Activated gamma-delta T cell (primary cell): Measurements from ENCODE around the gene FLNA.
"Not testable (repeated sequence)": the region's sequence is repeated elsewhere in the genome, so short reads cannot be mapped to it uniquely, and the experiment has no call there.

Experiments used
- DNase-seq: peaks from one replicate; lab custom pipeline; 2025; lab: John Stamatoyannopoulos, UW

The FLNA gene

DNA sequence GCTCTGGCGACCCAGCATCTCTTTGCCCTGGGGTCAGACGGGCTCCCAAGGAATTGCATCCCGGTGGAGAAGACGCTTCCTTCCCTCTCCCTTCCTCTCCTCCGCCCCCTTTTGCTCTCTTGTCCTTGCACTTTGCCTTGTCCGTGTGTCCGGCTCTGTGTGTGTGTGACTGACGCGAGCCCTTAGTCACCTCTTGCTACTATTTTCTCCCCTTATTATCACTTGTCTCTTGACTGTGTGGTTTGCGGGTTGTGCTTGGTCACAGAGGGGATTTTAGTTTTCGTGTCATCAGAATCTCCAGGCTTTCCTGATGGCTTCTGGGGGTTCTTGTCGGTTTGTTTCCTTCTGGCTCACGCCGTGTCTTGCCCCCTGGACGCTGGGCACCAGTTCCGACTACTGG, 31.4 kb downstream of the FLNA start:
- DNase-seq: not testable (repeated sequence)

GRCh38 chrX:154341399-154342298, 32.8 kb downstream of the FLNA start:
- not testable (repeated sequence) for DNase-seq

DNA sequence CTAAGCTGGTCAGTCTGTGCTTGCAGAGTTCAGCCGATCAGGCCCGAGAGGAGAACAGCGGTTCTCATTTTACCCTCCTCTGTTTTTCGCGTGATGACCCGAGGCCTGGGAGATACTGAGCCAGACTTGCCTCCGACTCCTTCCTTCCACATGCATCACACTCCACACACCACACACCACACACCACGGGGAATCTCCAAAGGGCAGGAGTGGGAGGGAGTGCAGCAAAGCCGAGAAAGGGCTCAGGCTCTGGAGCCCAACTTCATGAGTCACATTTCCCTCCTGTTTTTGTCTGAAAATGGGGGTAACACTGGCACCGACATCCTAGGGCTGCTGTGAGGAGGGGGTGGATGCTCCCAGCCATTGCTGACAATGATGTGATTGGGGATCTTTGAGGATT, 39.9 kb downstream of the FLNA start:
- no peak for DNase-seq

- no peak for DNase-seq
Observed at GRCh38 chrX:154333837-154334271, 40.6 kb downstream of the FLNA start.

DNA sequence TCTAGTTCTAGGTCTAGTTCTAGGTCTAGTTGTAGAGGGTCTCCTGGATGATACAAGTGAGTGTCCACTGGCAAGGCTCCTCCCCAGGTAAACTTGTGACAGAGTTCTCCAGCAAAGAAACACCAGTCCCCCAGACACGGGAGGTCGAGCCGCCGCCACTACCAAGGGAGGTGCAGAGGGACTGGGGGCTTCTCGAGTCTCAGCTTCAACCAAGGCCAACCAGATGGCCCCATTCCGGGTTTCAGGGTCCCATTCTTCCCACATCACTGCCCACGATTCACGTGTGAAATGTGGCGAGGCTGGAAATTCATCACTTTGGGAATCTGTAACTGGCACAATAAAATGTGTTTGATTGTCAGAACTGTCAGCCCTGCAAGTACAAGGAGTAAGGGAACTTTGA, 41.3 kb downstream of the FLNA start:
- DNase-seq: no peak

- DNase-seq: no peak
Observed at GRCh38 chrX:154332561-154332960, 41.9 kb downstream of the FLNA start.

DNA sequence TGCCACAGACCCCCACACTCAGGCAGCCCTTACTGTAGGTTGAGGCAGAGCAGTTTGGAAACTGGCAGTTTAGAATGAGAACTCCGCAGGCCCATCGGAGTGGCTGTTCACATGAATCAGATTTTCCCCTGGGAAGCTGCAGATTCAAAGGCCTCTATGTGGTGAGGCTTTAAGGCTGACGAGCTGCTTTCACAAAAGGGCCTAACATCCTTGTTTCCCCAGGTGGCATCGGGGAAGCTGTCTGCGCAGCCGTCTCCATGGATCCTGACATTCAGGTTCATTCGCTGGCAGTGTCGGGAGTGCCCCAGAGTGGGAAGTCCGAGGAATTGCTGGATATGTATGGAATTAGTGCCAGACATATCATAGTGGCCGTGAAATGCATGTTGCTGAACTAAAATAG, 45.1 kb downstream of the FLNA start:
- DNase-seq: no peak

GRCh38 chrX:154328646-154329045, 45.8 kb downstream of the FLNA start:
- DNase-seq: no peak

- no peak for DNase-seq
Observed at GRCh38 chrX:154327038-154327820, 47.2 kb downstream of the FLNA start.

DNA sequence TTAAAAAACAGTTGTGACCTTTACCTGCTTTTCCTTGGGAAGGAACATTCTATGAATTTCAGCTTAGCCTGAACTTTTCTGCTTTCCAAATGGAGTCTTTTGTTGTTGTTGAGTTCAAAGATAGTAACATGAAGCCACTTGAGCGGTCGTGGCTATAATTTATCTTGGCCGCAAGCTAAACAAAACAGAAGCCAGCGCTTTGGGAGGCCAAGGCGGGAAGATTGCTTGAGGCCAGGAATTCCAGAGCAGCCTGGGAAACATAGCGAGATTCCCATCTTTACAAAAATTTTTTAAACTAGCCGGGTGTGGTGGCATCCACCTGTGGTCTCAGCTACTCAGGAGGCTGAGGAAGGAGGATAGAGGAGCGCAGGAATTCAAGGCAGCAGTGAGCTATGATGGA, 48.9 kb downstream of the FLNA start:
- DNase-seq: no peak

DNA sequence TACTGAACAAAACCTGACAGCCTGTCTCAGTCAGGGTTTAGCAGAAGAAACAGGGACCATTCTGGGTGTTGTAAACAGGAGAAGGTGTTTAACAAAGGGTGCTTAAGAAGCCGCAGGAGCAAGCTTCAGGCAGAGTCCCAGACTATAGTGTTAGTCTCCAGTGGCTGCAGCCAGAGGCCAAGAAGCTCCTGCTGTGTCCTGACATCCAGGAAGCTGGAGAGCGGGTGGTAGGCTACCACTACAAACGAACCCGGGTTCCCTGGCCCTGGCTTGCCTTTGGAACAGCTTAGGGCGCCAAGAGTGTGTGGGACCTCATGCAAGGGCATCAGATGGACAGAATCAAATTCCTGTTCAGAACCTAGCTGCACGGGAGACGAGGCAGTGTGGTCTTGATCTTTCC, 50.9 kb downstream of the FLNA start:
- DNase-seq: no peak

DNA sequence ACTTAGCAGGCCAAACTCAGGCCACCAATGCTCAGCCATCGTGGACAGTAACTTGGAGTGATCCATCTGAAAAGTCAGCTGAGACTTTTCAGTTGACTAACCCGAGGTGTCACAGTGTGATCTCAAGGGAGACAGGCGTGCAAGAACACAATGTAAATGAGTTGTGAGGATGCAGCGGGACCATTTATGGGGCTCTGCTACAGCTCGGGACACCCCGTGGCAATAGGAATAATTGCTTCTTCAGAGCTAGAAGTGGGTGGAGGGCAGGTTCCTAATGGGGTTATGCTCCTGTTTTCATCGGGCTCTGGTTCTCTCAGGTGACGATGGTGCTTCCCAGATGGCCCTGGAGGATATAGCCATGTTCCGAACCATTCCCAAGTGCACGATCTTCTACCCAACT, 51.5 kb downstream of the FLNA start:
- DNase-seq: no peak

- DNase-seq: no peak
Observed at GRCh38 chrX:154321594-154321993, 52.8 kb downstream of the FLNA start.

DNA sequence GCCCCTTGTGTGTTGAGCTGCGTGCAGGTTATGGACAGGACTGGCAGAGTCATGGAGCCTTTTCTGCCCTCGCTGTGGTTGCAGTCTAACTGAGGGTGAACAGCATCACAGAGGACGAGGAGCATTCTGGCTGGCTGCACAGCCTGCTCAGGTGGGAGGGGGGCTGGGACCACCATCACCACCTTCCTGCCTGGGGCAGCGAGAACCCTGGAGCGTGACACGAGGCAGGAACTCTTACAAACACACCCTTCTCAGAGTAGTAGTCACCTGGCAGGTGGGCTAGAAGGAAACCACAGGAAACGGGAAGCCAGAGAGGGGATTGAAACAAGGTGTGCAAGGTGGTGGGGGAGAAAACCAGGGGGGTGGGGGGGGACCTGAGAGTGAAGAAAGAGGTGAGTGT, 53.3 kb downstream of the FLNA start:
- no peak for DNase-seq

DNA sequence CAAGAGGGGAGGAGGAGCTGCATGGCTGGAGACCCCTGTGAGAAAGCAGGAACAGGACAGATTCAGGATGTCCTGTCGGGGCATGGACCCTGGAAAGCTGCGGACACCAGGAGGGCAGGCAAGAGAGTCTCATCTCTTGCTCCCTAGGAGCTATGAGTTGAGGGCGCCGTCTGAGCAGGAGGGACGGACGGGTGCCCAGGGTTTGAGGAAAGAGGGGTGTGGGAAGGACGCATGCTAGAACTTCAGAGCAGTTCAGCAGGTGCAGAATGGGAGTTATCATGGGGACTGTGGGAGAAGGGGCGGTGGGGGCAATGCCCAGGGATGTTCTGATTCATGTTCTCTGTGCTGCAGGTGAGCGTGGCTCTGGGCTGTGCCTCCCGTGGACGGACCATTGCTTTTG, 54.0 kb downstream of the FLNA start:
- DNase-seq: no peak

DNA sequence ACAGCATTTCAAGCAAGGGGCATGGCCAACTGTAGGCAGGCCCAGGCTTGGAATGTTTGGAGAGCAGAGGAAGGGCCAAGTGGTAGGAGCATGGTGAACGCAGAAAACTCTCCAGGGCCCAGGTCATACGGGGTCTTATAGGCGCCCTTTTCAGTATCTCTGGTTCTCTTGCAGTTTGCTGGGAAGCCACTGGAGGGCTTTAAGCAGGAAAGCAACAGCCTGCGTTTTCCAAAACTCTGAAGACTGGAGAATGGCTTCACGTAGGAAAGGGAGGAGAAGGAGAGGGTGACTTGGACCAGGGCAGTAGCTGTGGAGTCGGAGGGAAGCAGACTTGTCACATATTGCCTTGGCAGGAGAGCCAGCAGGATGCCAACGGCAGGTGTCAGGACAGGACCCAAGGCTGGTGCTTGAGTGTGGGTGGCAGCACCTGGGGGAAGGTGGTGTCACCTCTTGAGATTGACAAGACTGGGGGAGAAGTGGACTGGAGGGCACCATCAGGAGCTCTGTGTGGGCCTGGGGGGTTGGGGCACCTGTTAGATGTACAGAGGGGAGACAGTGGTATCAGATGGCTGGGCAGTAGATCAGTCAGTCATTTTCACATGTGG, 56.9 kb downstream of the FLNA start:
- DNase-seq: no peak

- no peak for DNase-seq
Observed at GRCh38 chrX:154315416-154315815, 59.0 kb downstream of the FLNA start.

DNA sequence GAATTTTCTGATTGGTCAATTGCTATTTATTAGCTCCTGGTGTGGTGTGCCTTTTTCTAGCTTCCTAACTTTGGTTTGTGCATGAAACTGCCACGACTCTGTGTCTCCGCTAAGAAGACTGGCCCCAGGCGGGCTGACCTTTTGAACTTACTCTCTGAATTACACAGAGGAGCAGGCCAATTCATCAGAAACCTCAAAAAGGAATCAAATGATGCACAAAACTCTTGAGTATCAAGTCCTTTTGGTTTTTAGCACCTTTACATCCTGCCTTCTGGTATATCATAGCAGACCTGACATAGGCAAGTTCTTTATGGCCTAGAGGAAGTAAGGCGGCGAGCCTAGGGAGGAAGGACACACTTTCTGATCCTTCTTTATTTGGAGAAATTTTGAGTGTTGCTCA, 61.3 kb downstream of the FLNA start:
- DNase-seq: no peak

- DNase-seq: no peak
Observed at GRCh38 chrX:154312116-154312515, 62.3 kb downstream of the FLNA start.

DNA sequence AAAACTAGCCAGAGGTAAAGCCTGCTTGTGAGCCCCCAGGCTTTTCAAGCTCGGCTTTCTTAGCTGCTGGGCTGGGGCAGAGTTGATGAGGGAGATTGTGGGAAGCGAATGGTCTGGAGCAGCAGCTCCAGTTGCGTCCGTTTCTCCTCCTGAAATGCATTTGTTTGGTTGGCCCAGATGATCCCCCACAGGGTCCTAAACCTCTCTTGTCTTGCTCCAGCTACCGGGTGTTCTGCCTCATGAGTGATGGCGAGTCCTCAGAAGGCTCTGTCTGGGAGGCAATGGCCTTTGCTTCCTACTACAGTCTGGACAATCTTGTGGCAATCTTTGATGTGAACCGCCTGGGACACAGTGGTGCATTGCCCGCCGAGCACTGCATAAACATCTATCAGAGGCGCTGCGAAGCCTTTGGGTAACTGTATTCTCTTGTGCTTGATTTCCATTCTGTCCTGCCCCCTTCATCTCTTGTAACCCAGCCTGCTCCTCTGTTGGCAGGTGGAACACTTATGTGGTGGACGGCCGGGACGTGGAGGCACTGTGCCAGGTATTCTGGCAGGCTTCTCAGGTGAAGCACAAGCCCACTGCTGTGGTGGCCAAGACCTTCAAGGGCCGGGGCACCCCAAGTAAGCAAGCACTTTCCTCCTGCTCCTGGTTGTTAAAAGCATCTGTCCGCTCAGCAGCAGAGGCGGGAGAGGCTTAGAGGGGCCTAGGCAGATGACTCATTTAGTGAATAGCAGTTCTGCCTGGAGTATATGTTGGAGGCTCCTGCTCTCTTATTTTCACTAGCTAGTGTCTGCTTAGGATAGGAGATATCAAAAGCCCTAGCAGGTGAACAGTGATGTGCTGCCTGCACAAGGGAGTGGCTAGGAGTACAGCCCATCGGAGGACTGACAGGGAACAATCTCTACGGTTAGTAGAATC, 63.6 kb downstream of the FLNA start:
- DNase-seq: no peak

GRCh38 chrX:154309041-154309775, 65.2 kb downstream of the FLNA start:
- DNase-seq: no peak
